Epidermal melanocyte (primary cell): ENCODE data around the gene BSPRY.
"Not testable (repeated sequence)": the region's sequence is repeated elsewhere in the genome, so short reads cannot be mapped to it uniquely, and the experiment has no call there.

ENCODE experiments used
- DNase-seq: peaks from one replicate; pipeline ENCODE4 v3.0.0; 2011; ENCODE audit warnings: low spot score; ENCODE audit not compliant: insufficient read length

Gene BSPRY

GRCh38 chr9:113341712-113342410 is 7.5 kb upstream of the BSPRY start:
- no peak for DNase-seq

- peak; percentile 67 for DNase-seq
Observed at GRCh38 chr9:113343732-113344231, 5.6 kb upstream of the BSPRY start.

GRCh38 chr9:113345190-113345589 is 4.2 kb upstream of the BSPRY start:
- DNase-seq = peak; percentile 72

GRCh38 chr9:113345671-113346070 is 3.7 kb upstream of the BSPRY start:
- DNase-seq = no peak

GRCh38 chr9:113348437-113348836 is 904 bp upstream of the BSPRY start:
- DNase-seq = no peak

- no peak for DNase-seq
Observed at GRCh38 chr9:113349066-113349444, 286 bp upstream of the BSPRY start.

- DNase-seq = no peak
Observed at GRCh38 chr9:113350107-113350661, 843 bp downstream of the BSPRY start.

GRCh38 chr9:113350937-113351336 is 1.6 kb downstream of the BSPRY start:
- no peak for DNase-seq

- DNase-seq = no peak
Observed at GRCh38 chr9:113352006-113352405, 2.7 kb downstream of the BSPRY start.

- DNase-seq = no peak
Observed at GRCh38 chr9:113352411-113352810, 3.1 kb downstream of the BSPRY start.

GRCh38 chr9:113355040-113355596 is 5.8 kb downstream of the BSPRY start:
- DNase-seq = no peak

GRCh38 chr9:113356686-113357292 is 7.4 kb downstream of the BSPRY start:
- DNase-seq = no peak

- DNase-seq = no peak
Observed at GRCh38 chr9:113359385-113359784, 10.0 kb downstream of the BSPRY start.

- no peak for DNase-seq
Observed at GRCh38 chr9:113360242-113360842, 11.0 kb downstream of the BSPRY start.

- no peak for DNase-seq
Observed at GRCh38 chr9:113361304-113362018, 12.1 kb downstream of the BSPRY start.

GRCh38 chr9:113363336-113363735 is 14.0 kb downstream of the BSPRY start:
- DNase-seq = no peak

- no peak for DNase-seq
Observed at GRCh38 chr9:113364951-113365350, 15.6 kb downstream of the BSPRY start.

- DNase-seq = not testable (repeated sequence)
Observed at GRCh38 chr9:113365652-113366051, 16.3 kb downstream of the BSPRY start.

- DNase-seq = no peak
Observed at GRCh38 chr9:113368348-113368981, 19.1 kb downstream of the BSPRY start.

- no peak for DNase-seq
Observed at GRCh38 chr9:113368982-113369854, 19.9 kb downstream of the BSPRY start.
